ENCODE data around the gene IL4. TPM values are rescaled to one million over a fixed set of nuclear protein-coding genes. Genes with fewer than 3 reads are reported as not detected.

Gene IL4
- total RNA-seq, 2 experiments from 2014 or later, result not detected

GRCh38 chr5:132653716-132654115 is 20.1 kb upstream of the IL4 start:
- peaks cover 42% of the 10 kb centered on the region for H3K27me3 Mint-ChIP-seq
- DNase-seq (no peak), ATAC-seq (ENCODE audit: poor library complexity) (no peak)
- H3K9me3 Mint-ChIP-seq, result peaks cover 4% of the 10 kb centered on the region
- no peak overlapping the region for H3K4me3 ChIP-seq (ENCODE audit: low read length)
- H3K36me3 Mint-ChIP-seq (ENCODE audit: low read depth), result peaks cover under 1% of the 10 kb centered on the region
- ChIA-PET CTCF (no interaction called here), POLR2A (no interaction called here)
- peaks cover 27 to 38% of the 10 kb centered on the region in 2 experiments for H3K27me3 ChIP-seq (ENCODE audit: control insufficient read depth in 1 of 2, insufficient read depth in 2 of 2, low read length in 2 of 2)
- no peak overlapping the region for H3K27ac Mint-ChIP-seq
- no peak overlapping the region for H3K27ac ChIP-seq (ENCODE audit: low read depth in 1 of 2, low read length in 2 of 2)
- peaks cover 17% of the 10 kb centered on the region for H3K4me1 ChIP-seq (ENCODE audit: insufficient read depth, low read length)
- H3K4me3 Mint-ChIP-seq, result no peak overlapping the region
- H3K9me3 ChIP-seq (ENCODE audit: control insufficient read depth in 1 of 2, insufficient read depth in 1 of 2, low read length in 2 of 2), result peaks cover 5 to 13% of the 10 kb centered on the region in 2 experiments
- intact Hi-C loops (cut with DNase I, micrococcal nuclease), result no loop called here
- H3K4me1 Mint-ChIP-seq (ENCODE audit: low read depth), result peaks cover 14% of the 10 kb centered on the region
- no peaks in the 10 kb centered on the region for H3K36me3 ChIP-seq (ENCODE audit: insufficient read depth, low read length)
- no peak for TF ChIP-seq CTCF (IDR thresholded peaks at IDR 0.05)

GRCh38 chr5:132655821-132656773 is 17.7 kb upstream of the IL4 start:
- Mint-ChIP-seq H3K4me1 (ENCODE audit: low read depth) (peaks cover 14% of the 10 kb centered on the region), H3K27me3 (peaks cover 48% of the 10 kb centered on the region), H3K36me3 (ENCODE audit: low read depth) (no peaks in the 10 kb centered on the region), H3K4me3 (peak overlapping the region; percentile 62), H3K9me3 (peaks cover 3% of the 10 kb centered on the region), H3K27ac (no peak overlapping the region)
- Histone ChIP-seq H3K9me3 (ENCODE audit: control insufficient read depth in 1 of 2, insufficient read depth in 1 of 2, low read length in 2 of 2) (peaks cover 0 to 9% of the 10 kb centered on the region in 2 experiments), H3K4me3 (ENCODE audit: low read length) (peak overlapping the region; percentile 30), H3K27ac (ENCODE audit: low read depth in 1 of 2, low read length in 2 of 2) (no peak overlapping the region), H3K27me3 (ENCODE audit: control insufficient read depth in 1 of 2, insufficient read depth in 2 of 2, low read length in 2 of 2) (peaks cover 27 to 38% of the 10 kb centered on the region in 2 experiments), H3K4me1 (ENCODE audit: insufficient read depth, low read length) (peaks cover 19% of the 10 kb centered on the region), H3K36me3 (ENCODE audit: insufficient read depth, low read length) (no peaks in the 10 kb centered on the region)
- ATAC-seq (ENCODE audit: poor library complexity) (peak; percentile 37), DNase-seq (peak in 5 of 14 experiments; percentile 10 to 55 (median 37))
- intact Hi-C loops (cut with DNase I, micrococcal nuclease), result no loop called here
- POLR2A ChIA-PET, result no interaction called here
- CTCF ChIA-PET, result no interaction called here
- TF ChIP-seq CTCF (IDR thresholded peaks at IDR 0.05), result no peak

- peaks cover 27 to 38% of the 10 kb centered on the region in 2 experiments for H3K27me3 ChIP-seq (ENCODE audit: control insufficient read depth in 1 of 2, insufficient read depth in 2 of 2, low read length in 2 of 2)
- Mint-ChIP-seq H3K27ac (no peak overlapping the region), H3K27me3 (peaks cover 48% of the 10 kb centered on the region), H3K4me3 (peak overlapping the region; percentile 62), H3K36me3 (ENCODE audit: low read depth) (no peaks in the 10 kb centered on the region), H3K4me1 (ENCODE audit: low read depth) (peaks cover 14% of the 10 kb centered on the region), H3K9me3 (no peaks in the 10 kb centered on the region)
- POLR2A ChIA-PET, result no interaction called here
- no peak for TF ChIP-seq CTCF (IDR thresholded peaks at IDR 0.05)
- H3K27ac ChIP-seq (ENCODE audit: low read depth in 1 of 2, low read length in 2 of 2), result no peak overlapping the region
- intact Hi-C loops (cut with DNase I, micrococcal nuclease), result no loop called here
- peaks cover 22% of the 10 kb centered on the region for H3K4me1 ChIP-seq (ENCODE audit: insufficient read depth, low read length)
- no peak for DNase-seq
- H3K36me3 ChIP-seq (ENCODE audit: insufficient read depth, low read length), result no peaks in the 10 kb centered on the region
- CTCF ChIA-PET, result no interaction called here
- peak; percentile 29 for ATAC-seq (ENCODE audit: poor library complexity)
- H3K9me3 ChIP-seq (ENCODE audit: control insufficient read depth in 1 of 2, insufficient read depth in 1 of 2, low read length in 2 of 2), result peaks cover 0 to 9% of the 10 kb centered on the region in 2 experiments
- peak overlapping the region; percentile 30 for H3K4me3 ChIP-seq (ENCODE audit: low read length)
Measured at GRCh38 chr5:132656774-132657355, 16.9 kb upstream of the IL4 start.
